GM19324 (cell line): ENCODE results near the gene PGAM4.
"Not testable (repeated sequence)": the region's sequence is repeated elsewhere in the genome, so short reads cannot be mapped to it uniquely, and the experiment has no call there.

ENCODE experiments used
- ATAC-seq: cut with Tn5 transposase; IDR thresholded peaks from one replicate; pipeline ENCODE4 v1.9.1; 2021; ENCODE audit warnings: mild to moderate bottlenecking, moderate library complexity; ENCODE audit not compliant: unreplicated experiment, low FRiP score

PGAM4 gene

DNA sequence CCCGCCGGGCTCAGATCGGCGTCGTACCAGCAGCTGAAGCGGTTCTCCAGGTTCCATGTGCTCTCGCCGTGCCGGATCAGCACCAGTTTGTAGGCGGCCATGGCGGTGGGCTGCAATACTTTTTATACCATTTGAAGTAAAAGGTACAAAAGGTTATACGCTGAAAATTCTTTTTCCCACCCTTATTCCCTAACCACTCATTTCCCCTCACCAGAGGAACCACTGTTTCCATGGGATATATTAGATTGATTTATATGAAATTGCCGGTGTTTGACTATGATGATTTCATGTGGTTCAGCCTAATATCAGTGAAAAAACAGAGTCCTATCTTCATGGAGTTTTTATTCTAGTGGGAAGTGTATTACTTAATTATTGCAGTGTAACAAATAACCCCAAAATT lies at the start of gene PGAM4:
Gene PGAM4, minus strand, starts transcription at position 101 of the 400 bp plus-strand sequence. Its CDS starts 0 bp downstream, at position 101.
- ATAC-seq, result no peak

DNA sequence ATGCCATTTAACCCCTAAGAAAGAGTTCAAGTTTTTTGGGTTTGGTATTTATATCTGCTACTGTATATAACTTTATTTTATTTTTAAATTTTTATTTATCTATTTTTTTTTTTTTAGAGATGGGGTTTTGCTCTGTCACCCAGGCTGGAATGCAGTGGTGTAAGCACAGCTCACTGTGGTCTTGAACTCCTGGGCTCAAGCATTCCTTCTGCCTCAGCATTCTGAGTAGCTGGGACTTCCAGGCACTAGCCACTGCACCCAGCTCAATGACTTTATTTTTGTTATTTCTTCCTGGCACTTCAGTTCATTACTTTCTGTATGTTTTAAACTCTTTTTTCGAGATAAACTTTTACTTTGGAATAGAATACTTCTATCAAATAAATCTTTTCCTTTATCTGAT lies 42.4 kb upstream of the PGAM4 start:
- ATAC-seq, result no peak

DNA sequence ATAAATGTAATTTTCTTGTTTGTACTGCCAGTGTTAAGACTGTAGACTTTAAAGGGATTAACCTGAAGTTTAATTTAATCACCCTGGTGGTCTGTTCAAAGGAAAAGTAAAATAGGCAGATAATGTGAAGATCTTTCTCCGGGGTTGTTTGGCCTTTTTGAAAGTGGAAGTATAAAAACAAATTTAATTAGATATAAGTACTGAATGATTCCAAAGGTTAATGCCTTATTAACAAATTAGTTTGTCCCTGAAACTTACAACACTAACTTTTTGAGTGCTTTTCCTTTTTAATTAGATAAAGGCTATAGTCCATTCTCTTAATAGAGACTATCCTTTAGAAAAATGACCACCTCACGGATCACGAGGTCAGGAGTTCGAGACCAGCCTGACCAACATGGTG lies 10.4 kb upstream of the PGAM4 start:
- no peak for ATAC-seq

DNA sequence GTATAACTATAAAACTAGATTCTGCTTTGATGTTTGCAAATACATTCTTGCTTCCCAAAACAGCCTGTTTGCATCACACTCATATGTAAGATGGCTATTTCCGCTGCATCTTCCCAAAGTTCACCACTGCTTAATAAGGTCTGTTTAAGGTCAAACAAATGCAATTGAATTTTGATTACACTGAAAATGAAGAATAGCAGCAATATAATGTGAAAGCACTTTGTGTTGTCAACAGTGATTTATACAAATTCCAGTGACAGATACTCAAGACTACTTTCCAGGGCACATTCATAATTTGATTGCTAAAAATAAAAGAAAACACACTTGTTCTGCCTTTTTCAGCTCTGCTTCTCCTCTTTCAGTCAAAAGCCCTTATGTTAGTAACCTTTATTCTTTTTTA lies 8.1 kb upstream of the PGAM4 start:
- no peak for ATAC-seq

DNA sequence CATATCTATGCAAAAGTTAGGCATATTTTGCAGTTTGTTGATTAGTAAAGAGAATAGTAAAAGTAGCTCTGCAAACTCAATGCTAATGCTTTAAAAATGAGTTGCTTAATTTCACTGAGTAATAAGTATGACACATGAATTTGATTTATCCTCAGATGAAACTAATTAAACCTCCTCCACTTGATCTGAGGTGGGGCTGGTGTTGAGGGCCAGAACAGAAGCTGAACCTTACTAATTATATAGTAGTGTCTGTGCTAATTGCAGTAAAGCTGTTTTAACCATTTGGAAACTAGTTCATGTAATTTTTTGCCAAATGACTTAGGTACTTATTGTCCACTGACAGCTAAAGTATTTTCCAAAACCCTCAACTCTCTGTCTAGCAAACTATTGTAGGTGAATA lies 7.7 kb upstream of the PGAM4 start:
- no peak for ATAC-seq

DNA sequence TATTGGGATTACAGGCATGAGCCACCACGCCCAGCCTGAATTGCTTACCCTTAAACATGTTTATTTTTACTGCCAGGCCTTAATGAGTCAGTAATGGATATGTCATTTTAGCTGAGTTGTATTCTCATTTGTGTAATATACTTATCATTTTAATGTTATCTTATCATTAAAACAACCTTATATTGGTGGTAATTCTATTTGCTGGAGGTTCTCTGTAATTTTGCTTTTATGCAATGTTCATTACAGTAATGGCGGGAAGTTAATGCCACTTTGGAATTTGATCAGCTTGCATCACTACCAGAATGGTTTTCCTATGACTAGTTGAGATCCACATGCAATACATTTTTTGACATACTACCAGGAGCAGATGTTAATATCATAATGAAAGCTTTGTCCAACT lies 6.3 kb upstream of the PGAM4 start:
- ATAC-seq, result no peak

DNA sequence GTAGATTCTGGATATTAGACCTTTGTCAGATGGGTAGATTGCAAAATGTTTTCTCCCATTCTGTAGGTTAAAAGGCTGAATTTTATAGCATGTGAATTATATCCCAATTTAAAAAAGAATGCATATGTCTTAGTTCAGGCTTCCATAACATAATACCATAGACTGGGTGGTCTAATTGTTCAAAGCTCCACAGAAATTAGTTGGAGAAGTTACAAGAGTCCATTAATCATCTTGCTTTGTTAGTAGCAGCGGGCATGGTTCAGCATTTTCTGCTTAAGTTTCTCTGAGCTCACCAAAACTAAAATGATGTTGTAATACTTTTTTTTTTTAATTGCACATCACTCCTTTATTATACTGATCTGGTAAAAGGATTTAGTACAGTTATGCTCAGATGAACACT lies 1.8 kb downstream of the PGAM4 start:
- ATAC-seq, result no peak

DNA sequence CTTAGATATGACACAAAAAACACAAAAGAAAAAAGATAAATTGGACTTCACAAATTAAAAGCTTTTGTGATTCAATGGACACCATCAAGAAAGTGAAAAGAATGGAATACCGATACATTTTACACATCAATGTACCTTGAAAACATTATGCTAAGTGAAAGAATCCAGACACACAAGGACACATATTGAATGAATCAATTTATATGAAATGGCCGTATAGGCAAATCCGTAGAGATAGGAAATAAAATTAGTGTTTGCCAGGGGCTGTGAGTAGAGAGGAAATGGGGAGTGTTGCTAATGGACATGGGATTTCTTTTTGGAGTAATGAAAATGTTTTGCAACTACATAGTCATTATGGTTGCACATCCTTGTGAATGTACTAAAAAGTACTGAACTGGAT lies 3.1 kb downstream of the PGAM4 start:
- ATAC-seq, result no peak

DNA sequence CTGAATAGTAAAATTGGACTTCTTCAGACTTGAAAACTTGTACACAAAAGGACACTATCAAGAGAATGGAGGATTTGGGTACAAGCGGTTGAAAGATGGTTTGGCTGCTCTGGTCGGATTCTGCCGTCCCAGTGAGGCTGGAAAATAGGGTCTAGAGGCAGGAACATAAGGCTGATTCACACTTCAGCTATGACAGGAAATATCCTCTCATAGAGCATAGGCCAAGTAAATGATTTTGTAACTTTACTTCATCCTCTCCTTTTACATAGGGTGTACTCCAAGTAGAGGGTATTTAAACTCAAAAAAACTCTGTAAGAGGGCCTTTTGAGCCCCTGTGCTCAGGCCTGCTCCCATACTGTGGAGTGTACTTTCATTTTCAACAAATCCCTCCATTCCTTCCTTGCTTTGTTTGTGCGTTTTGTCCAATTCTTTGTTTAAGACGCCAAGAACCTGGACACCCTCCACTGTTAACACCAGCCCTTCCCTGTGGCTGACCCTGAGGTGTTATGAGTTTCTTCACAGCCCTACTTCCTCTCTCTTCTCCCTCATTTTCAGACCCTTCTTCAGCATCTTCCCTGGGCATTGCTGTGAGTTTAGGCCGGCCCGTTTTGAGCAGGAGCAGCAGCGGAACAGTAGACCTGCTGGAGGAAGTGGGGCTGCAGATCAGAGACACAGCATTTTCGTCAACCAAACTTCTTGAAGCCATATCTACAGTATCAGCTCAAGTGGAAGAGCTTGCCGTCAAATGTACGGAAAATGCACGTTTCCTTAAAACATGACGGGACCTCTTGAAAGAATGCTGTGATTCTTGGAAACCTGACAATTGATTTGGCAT lies 7.2 kb downstream of the PGAM4 start:
- no peak for ATAC-seq

DNA sequence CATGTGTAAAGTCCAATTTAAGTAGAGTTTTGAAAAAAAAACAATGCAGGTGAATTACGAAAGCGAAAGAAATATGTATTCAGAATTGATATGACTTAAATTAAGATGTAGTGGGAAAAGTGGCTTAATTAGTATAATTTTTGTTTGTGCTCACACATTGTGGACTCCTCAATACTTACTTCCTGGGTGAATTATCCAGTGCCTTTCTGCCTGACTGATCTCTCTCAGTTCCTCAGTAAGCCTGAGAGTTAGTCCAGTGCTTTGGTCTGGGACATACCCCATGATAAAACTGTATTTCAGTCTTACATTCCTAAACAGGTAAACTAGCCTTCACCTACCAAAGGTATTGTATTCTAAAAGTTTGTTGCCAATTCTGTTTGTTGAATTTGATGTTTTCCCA lies 8.4 kb downstream of the PGAM4 start:
- ATAC-seq, result no peak

DNA sequence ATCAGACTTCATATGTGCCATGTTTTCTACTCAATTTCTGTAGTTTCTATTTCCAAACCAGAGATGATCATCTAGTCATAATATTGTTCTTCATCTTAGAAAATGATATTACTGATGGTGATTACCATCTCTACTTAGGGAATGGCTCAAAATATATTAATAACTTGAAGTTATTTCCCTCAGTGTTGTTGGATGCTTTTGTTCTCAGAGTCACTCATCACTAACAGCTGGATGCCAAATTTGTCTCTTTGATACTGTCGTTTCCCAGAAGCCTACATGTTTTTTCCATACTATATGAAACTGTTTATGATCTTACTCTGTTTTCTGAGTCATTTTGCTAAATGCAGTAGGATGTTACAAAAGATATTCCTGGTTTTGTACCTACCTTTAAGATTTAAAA lies 8.9 kb downstream of the PGAM4 start:
- no peak for ATAC-seq

DNA sequence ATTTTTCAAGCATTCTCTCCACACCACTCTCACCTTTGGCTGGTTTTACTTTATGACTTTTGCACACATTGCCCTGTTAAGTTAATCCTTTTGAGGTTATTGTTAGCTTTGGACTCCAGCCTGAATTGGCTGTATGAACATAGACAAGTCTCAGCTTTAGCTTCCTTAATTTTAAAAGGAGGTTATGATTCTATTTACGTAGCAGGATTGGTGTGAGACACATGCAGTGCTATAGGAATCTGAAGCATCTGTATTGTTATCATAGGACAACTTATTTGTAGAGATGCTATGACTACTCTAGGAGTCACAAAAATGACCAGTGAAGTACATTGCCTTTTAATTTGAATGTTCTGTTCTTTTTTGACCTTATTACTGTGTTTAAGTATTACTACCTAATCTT lies 15.7 kb downstream of the PGAM4 start:
- no peak for ATAC-seq

DNA sequence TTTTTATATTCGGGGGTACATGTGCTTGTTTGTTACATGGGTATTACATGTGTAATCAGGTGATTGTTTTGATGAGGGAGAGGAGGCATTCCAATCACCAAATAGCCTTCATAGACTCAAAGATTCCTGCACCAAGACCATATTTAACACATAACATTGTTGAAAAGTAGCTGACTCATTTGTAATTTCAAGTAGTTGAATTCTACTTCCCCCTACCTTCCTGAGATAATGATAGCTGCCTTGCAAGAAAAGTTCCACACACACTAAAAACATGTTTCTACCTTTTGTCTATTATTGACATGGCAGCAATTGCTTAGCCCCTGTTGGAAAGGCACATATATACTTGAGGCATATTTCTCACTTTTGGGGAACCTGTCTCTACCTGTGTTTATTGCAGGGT lies 16.1 kb downstream of the PGAM4 start:
- ATAC-seq, result no peak

DNA sequence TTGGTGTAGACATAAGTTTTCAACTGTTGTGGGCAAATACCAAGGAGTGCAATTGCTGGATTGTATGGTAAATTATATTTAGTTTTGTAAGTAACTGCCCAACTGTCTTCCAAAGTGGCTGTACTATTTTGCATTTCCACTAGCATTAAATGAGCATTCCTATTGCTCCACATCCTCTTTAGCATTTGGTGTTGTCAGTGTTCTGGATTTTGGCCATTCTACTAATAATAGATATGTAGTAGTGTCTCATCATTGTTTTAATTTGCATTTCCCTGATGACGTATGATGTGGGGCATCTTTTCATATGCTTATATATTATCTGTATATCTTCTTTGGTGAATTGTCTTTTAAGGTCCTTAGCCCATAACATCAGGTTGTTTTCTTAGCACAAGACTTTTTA lies 17.3 kb downstream of the PGAM4 start:
- no peak for ATAC-seq

DNA sequence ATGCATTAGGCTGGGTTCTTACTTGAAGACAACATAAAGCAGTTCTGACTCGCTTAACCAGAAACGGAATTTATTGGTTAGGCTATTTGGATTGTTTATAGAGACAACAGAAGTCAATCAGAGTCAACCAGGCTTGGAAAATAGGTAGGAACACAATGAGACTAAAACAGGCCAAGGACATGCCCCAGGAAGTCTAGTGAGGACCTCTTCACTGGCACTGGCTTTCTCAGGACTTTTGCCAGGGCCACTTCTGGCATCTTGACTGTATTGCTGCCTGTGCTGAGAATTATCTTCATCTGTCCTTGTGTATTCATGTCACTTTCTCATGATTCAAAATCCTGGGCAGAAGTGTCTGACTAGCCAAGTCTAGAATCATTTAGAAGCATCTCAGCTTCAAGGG lies 19.6 kb downstream of the PGAM4 start:
- ATAC-seq, result no peak

DNA sequence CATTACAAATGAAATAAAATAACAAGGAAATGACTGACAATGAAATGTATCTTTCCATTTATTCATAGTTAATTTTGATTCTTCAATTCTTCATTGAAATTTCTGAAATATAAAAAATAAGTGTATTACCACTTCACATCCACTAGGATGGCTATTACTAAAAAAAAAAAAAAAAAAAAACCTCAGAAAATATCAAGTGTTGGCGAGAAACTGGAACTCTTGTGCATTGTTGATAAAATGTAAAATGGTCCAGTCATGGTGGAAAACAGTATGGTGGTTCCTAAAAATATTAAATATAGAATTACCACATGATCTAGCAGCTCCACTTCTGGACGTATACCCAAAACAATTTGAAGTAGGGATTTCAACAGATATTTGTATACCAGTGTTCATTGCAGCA lies 22.9 kb downstream of the PGAM4 start:
- ATAC-seq, result no peak

DNA sequence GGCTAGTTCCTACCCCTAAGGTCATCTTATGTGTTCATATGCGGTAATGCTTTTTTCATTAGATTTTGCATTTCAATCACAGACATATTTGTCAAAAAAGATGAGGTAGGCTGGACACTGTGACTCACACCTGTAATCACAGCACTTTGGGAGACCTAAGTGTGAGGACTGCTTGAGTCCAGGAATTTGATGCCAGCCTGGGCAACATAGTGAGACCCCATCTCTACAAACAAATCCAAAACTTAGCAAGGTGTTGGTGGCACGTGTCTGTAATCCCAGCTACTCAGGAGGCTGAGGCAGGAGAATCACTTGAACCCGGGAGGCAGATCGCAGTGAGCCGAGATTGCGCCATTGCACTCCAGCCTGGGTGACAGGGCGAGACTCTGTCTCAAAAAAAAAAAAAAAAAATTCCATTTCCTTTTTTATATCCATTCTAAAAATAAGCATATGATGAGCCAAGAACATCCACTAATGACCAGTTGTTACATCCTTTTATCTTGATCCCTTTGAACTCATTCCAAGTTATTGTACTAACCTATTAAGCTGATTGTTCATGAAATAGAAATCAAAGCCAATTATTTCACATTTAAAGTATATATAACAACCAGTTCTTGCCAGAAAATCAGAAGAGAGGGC lies 23.4 kb downstream of the PGAM4 start:
- no peak for ATAC-seq

DNA sequence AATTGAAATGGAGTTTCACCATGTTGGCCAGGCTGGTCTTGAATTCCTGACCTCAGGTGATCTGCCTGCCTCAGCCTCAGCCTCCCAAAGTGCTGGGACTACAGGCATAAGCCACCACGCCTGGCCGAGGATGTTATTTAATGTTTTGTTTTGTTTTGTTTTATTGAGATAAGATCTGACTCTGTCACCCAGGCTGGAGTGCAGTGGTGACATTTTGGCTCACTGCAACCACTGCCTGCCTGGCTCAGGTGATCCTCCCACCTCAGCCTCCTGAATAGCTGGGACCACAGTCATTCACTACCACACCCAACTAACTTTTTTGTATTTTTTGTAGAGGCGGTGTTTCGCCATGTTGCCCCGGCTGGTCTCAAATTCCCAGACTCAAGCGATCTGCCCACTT lies 24.4 kb downstream of the PGAM4 start:
- not testable (repeated sequence) for ATAC-seq

DNA sequence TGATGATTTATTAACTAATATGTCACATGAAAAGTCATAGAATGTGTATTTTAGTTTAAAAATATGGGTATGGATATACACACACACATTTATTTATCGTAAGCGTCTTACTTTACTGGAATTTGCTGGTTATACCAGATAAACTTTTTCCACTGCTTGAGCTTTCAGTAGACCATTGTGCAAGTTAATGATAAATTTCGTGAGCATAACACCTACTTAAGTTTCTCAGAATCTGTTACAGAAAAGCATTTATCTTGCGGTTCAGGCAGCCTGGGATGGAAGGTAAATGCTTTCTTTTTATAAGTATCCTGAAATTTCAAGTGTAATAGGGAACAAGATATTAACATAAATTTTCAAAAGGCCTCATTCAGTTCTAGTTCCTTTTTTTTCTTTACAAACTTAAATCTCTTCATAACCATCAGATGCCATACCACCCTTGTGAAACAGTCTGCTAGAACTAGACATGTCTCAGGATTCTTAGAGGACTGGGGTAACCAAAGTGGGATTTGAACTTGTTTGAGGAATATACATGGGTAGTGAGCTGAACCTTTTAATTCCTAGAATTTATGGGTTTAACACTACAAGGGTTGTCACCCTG lies 31.3 kb downstream of the PGAM4 start:
- ATAC-seq, result no peak

DNA sequence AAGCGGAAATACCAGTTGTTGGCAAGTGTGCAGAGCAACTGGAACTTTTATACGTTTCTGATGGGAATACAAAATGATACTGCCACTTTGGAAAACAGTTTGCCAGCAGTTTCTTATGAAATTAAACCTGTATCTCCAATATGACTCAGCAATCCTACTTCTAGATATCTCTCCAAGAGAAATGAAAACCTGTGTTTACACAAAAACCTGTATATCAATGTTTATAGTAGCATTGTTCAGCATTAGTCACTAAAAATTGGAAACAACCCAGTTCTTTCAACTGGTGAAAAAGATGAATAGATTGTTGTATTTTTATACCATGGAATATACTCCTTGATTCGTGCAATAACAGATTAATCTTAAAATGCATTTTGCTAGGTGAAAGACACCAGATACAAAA lies 32.1 kb downstream of the PGAM4 start:
- ATAC-seq, result no peak

DNA sequence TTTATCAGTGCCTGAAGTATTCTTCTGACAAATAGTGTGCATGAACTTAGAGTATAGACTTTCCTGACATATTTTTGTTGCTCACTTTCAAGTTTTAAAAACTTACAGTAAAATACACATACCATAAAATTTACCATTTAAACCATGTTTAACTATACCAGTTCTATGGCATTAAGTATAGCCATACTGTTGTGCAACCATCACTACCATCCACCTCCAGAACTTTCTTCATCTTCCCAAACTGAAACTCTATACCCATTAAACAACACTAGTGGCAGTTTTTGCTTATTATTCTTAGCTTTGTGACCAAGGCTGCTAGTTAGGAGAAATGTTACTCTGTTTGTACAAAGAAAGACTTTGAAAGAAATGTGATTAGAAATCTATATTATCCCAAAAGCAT lies 33.1 kb downstream of the PGAM4 start:
- no peak for ATAC-seq

DNA sequence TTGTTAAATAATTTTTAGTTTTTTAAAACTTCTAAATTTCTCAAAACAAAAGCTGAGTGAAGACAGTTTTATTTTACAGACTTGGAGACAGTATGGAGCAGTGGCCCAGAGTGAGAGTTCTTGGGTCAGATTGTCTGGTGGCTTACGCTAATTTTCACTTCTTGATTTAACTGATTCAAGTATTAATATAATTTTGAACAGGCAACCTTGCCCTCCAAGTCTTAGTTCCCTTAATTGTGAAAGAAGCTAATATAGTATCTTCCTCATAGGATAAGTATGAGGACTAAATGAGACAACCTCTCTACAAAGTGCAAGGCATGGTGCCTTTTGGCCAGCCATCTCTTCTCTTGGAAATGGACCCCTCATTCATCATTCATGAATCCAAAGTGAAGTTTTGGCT lies 33.6 kb downstream of the PGAM4 start:
- no peak for ATAC-seq
